Chondrocyte (in vitro differentiated cells): Measurements from ENCODE around the gene VWA1. TPM values are rescaled to one million over a fixed set of nuclear protein-coding genes. Genes with fewer than 3 reads are reported as not detected.
"Not testable (repeated sequence)": the region's sequence is repeated elsewhere in the genome, so short reads cannot be mapped to it uniquely, and the experiment has no call there.

Source experiments
- DNase-seq: peaks from one replicate; pipeline ENCODE4 v3.0.0; 2021; ENCODE audit warnings: mixed read lengths, low spot score
- H3K27ac Mint-ChIP-seq: one replicate; pipeline ENCODE4 v1.8.0; 2021; ENCODE audit warnings: mild to moderate bottlenecking, moderate library complexity, mixed read lengths; ENCODE audit not compliant: unreplicated experiment
- H3K27me3 Mint-ChIP-seq: 2 replicates; pipeline ENCODE4 v1.8.0; 2021; ENCODE audit warnings: low read depth, mixed read lengths
- H3K36me3 Mint-ChIP-seq: 2 replicates; pipeline ENCODE4 v1.8.0; 2021; ENCODE audit warnings: low read depth, mixed read lengths
- H3K4me1 Mint-ChIP-seq: 2 replicates; pipeline ENCODE4 v1.8.0; 2021; ENCODE audit warnings: low read depth, mild to moderate bottlenecking, mixed read lengths
- H3K4me3 Mint-ChIP-seq: one replicate; pipeline ENCODE4 v1.8.0; 2021; ENCODE audit warnings: mild to moderate bottlenecking, moderate library complexity, mixed read lengths; ENCODE audit not compliant: unreplicated experiment
- H3K9me3 Mint-ChIP-seq: 2 replicates; pipeline ENCODE4 v1.8.0; 2021; ENCODE audit warnings: low read depth, mixed read lengths
- CTCF ChIP-seq: fragments of 200-600 bp; sonication (generic); IDR thresholded peaks from 2 replicates; pipeline ENCODE4 v1.5.0; 2021; ENCODE audit warnings: antibody characterized with exemption, mild to moderate bottlenecking, moderate library complexity
- total RNA-seq: library from RNA; stranded (reverse); gene quantifications from 3 replicates; pipeline ENCODE4 v1.2.1, GENCODE V29; 2021

The VWA1 gene
- total RNA-seq, 1 donor from 2014 or later: 24.3 TPM

DNA sequence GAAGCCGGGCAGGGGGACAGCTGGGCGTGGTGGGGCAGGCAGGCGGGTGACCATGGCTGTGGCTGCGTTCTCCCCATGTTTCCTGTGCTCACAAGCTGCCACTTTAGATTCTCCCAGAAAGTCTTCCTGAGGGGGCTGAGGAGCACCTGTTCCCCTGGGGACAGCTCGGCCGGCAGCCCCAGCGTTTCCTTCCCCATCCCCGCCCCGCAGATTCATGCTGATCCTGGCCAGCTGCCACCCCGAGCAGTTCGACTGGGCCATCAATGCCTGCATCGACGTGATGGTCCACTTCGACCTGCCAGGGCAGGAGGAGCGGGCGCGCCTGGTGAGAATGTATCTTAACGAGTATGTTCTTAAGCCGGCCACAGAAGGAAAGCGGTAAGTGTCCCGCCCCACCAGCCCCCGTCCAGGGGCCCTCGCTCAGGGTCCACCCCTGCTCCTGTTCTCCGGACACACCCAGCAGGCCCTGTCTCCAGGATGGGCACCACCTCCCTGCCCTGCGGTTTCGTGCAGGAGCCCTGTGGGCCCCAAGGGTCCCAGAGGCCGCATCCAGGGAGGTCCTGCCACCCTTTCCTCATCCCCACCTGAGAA, 25.1 kb downstream of the VWA1 start:
- no peak for DNase-seq
- H3K36me3 Mint-ChIP-seq: no peaks in the 10 kb centered on the region
- no peak overlapping the region for H3K4me3 Mint-ChIP-seq
- no peak for TF ChIP-seq CTCF
- H3K4me1 Mint-ChIP-seq: no peaks in the 10 kb centered on the region
- H3K27me3 Mint-ChIP-seq: no peaks in the 10 kb centered on the region
- H3K9me3 Mint-ChIP-seq: no peaks in the 10 kb centered on the region
- no peak overlapping the region for H3K27ac Mint-ChIP-seq

GRCh38 chr1:1461721-1462317, 26.3 kb downstream of the VWA1 start:
- no peak for DNase-seq
- no peak for TF ChIP-seq CTCF
- H3K4me3 Mint-ChIP-seq: no peak overlapping the region
- peaks cover 1% of the 10 kb centered on the region for H3K36me3 Mint-ChIP-seq
- peaks cover 4% of the 10 kb centered on the region for H3K9me3 Mint-ChIP-seq
- H3K27me3 Mint-ChIP-seq: no peaks in the 10 kb centered on the region
- no peaks in the 10 kb centered on the region for H3K4me1 Mint-ChIP-seq
- H3K27ac Mint-ChIP-seq: no peak overlapping the region

- no peaks in the 10 kb centered on the region for H3K27me3 Mint-ChIP-seq
- no peak for DNase-seq
- H3K9me3 Mint-ChIP-seq: peaks cover 4% of the 10 kb centered on the region
- H3K4me1 Mint-ChIP-seq: no peaks in the 10 kb centered on the region
- H3K4me3 Mint-ChIP-seq: no peak overlapping the region
- no peak overlapping the region for H3K27ac Mint-ChIP-seq
- TF ChIP-seq CTCF: no peak
- peaks cover 1% of the 10 kb centered on the region for H3K36me3 Mint-ChIP-seq
Observed at GRCh38 chr1:1462318-1462966, 27.0 kb downstream of the VWA1 start.

DNA sequence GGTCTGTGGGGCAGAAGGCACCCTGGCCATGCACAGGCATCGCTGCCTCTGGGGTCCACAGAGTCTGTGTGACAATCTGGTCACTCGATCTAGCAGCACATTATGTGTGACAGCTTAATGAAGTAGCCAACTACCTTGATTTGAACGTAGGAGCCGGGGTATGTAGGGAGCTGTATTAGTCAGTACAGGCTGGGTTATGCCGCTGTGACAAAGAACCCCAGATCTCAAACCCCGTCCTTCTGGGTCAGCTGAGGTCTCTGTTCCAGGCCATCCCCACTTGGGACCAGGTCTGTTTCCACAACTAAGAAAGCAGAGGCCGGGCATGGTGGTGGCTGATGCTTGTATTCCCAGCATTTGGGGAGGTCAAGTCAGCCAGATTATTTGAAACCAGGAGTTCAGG, 27.8 kb downstream of the VWA1 start:
- Mint-ChIP-seq H3K4me1 (no peaks in the 10 kb centered on the region), H3K27me3 (no peaks in the 10 kb centered on the region), H3K4me3 (no peak overlapping the region), H3K27ac (no peak overlapping the region), H3K9me3 (peaks cover 4% of the 10 kb centered on the region), H3K36me3 (peaks cover 1% of the 10 kb centered on the region)
- TF ChIP-seq CTCF: no peak
- no peak for DNase-seq

GRCh38 chr1:1468196-1468985, 32.9 kb downstream of the VWA1 start:
- not testable (repeated sequence) for DNase-seq, H3K4me3 Mint-ChIP-seq

More at GRCh38 chr1:1468196-1468985, 32.9 kb downstream of the VWA1 start:
- not testable (repeated sequence) for H3K9me3 Mint-ChIP-seq, H3K27me3 Mint-ChIP-seq, H3K27ac Mint-ChIP-seq, H3K36me3 Mint-ChIP-seq
- peaks cover 23% of the 10 kb centered on the region for H3K4me1 Mint-ChIP-seq
